ENCODE data around the gene MPRIP. TPM values are rescaled to one million over a fixed set of nuclear protein-coding genes. Genes with fewer than 3 reads are reported as not detected.

MPRIP gene
- total and polyA plus RNA-seq, 2 of the 13 experiments (the other 11 are each of a cell fraction or from before 2014, with no cell fraction given) = 50.2 to 52.4 TPM

DNA sequence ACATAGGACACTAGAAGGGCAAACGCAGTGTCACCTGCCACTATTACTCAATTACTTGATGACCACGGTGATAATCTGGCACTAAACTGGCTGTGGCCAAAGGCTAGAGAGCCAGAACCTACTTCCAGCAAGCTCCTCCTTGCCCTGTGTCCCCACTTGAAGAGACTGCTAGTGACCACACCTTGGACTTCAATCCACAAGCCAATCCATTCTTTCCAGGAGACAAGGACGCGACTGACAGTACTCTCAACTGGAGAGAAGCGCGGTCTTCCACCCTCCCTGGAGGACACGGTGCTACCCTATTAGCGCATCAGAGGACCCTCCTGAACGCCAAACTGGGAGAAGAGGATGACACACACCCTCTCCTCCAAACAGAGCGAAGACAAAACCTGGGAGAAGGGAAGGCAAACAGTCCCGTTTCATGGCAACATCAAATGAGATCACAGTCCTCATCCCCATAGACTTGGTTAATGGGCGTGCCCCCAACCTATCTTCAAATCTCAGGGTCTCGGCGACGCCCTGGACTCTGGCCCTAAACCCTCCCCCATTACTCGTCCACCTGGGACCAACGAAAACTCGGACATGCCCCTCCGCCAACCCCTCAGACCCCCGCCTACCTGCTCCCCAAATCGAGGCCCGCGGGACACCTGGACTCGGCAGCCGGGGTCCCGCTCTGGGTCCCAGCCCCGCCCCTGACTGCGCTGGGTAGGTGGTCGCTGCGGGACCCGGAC, 194.2 kb downstream of the MPRIP start (continued):
- TF ChIP-seq ZNF800 (CRISPR knock-in tag; IDR thresholded peaks at IDR 0.05) = 0 out of 2 replicates have a peak, but pooled peaks have one; percentile 5
- no peak for TF ChIP-seq ZNF224 (CRISPR knock-in tag; IDR thresholded peaks at IDR 0.05)
- no peak for TF ChIP-seq HMGXB3 (CRISPR knock-in tag; IDR thresholded peaks at IDR 0.05; ENCODE audit: borderline replicate concordance)
- TF ChIP-seq ZMYM4 (CRISPR knock-in tag; IDR thresholded peaks at IDR 0.05) = no peak
- TF ChIP-seq TRIM24 (CRISPR knock-in tag; IDR thresholded peaks at IDR 0.05) = 0 out of 2 replicates have a peak, but pooled peaks have one; percentile 27
- no peak for TF ChIP-seq FOXO1 (CRISPR knock-in tag; IDR thresholded peaks at IDR 0.05)
- TF ChIP-seq ZNF816 (CRISPR knock-in tag; IDR thresholded peaks at IDR 0.05; ENCODE audit: borderline replicate concordance) = no peak
- TF ChIP-seq RBM22 (optimal IDR thresholded peaks at IDR 0.05; ENCODE audit: low read length) = peak; percentile 19
- TF ChIP-seq ZNF292 (CRISPR knock-in tag; IDR thresholded peaks at IDR 0.05; ENCODE audit: borderline replicate concordance, low read depth) = no peak
- TF ChIP-seq ZNF577 (CRISPR knock-in tag; IDR thresholded peaks at IDR 0.05; ENCODE audit: borderline replicate concordance, low read depth) = no peak
- TF ChIP-seq ARNT (IDR thresholded peaks at IDR 0.05) = no peak
- TF ChIP-seq ZNF737 (CRISPR knock-in tag; IDR thresholded peaks at IDR 0.05; ENCODE audit: borderline replicate concordance) = no peak
- TF ChIP-seq SPEN (CRISPR knock-in tag; IDR thresholded peaks at IDR 0.05; ENCODE audit: low read depth) = no peak
- TF ChIP-seq KDM2A (CRISPR knock-in tag; IDR thresholded peaks at IDR 0.05; ENCODE audit: borderline replicate concordance, low read depth) = no peak
- TF ChIP-seq, protein P1, sequence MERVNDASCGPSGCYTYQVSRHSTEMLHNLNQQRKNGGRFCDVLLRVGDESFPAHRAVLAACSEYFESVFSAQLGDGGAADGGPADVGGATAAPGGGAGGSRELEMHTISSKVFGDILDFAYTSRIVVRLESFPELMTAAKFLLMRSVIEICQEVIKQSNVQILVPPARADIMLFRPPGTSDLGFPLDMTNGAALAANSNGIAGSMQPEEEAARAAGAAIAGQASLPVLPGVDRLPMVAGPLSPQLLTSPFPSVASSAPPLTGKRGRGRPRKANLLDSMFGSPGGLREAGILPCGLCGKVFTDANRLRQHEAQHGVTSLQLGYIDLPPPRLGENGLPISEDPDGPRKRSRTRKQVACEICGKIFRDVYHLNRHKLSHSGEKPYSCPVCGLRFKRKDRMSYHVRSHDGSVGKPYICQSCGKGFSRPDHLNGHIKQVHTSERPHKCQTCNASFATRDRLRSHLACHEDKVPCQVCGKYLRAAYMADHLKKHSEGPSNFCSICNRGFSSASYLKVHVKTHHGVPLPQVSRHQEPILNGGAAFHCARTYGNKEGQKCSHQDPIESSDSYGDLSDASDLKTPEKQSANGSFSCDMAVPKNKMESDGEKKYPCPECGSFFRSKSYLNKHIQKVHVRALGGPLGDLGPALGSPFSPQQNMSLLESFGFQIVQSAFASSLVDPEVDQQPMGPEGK (CRISPR knock-in tag; IDR thresholded peaks at IDR 0.05) = no peak; the same call in 1 of the 2 replicates
- 0 out of 2 replicates have a peak, but pooled peaks have one; percentile 15 for TF ChIP-seq HNF4G (IDR thresholded peaks at IDR 0.05; ENCODE audit: borderline replicate concordance, low read depth, low read length)
- TF ChIP-seq HNF4G (CRISPR knock-in tag; IDR thresholded peaks at IDR 0.05; ENCODE audit: borderline replicate concordance, low read depth) = no peak
- no peak for TF ChIP-seq NR2C2 (CRISPR knock-in tag; IDR thresholded peaks at IDR 0.05; ENCODE audit: borderline replicate concordance)
- no peak for TF ChIP-seq MATR3 (CRISPR knock-in tag; IDR thresholded peaks at IDR 0.05)
- TF ChIP-seq ZNF160 (CRISPR knock-in tag; IDR thresholded peaks at IDR 0.05) = no peak
- no peak for TF ChIP-seq ZBTB8A (CRISPR knock-in tag; IDR thresholded peaks at IDR 0.05; ENCODE audit: borderline replicate concordance, low read depth)
- TF ChIP-seq ZNF558 (CRISPR knock-in tag; IDR thresholded peaks at IDR 0.05; ENCODE audit: borderline replicate concordance) = peak; percentile 20; the same call in 1 of the 2 replicates
